CD4-positive, alpha-beta T cell treated with Interleukin-15 for 4 hours (primary cell): Measurements from ENCODE around the gene BLOC1S4.
"Not testable (repeated sequence)": the region's sequence is repeated elsewhere in the genome, so short reads cannot be mapped to it uniquely, and the experiment has no call there.

Experiments
- DNase-seq: peaks from one replicate; pipeline ENCODE4 v3.0.0-alpha.2; 2020; ENCODE audit warnings: low spot score

The BLOC1S4 gene

GRCh38 chr4:6742507-6742906 is 26.5 kb downstream of the BLOC1S4 start:
- DNase-seq: no peak

DNA sequence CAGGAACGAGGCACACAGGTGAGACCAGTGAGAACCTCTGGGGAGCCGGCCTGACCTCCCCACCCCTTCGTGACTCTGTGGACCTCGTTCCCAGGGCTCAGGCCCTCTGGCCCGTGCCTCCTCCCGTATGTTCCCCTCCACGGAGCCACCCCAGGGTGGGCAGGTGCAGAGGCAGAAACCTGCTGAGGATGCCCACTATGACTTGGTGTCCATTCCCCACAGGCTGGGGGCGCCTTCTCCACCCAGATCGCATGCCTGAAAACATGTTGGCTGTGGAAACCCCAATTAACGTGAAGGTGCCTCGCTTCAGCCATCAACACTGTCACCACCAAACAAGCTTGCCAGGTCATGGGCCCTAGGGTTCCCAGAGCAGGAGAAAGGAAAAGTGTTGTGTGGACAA is 27.0 kb downstream of the BLOC1S4 start:
- no peak for DNase-seq

DNA sequence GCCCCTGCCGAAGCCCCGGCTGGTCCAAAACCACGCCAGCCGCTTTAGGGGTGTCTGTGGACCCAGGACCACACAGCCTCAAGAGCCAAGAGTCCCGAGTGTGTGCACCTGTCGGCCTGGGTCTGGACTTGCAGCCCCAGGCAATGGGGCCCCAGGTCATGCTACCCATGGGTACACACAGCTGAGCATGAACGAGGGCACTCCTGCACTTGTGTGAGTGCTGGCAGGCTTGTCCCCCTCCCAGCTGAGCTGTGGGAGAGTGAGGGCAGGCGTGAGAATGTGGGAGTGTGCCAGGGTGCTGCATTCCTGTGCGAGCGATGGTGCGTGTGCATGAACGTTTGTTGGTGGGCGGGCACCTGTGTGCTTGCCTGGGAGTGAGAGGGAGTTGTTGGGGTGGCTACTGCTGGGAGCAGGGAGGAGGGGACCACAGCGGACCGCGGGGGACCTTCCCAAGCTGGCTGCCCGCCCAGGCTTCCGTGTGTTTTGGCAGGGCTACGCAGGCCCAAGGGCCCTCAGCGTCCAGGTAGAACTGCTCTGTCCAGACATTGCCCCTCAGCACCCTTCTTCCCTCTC is 30.8 kb downstream of the BLOC1S4 start:
- DNase-seq: no peak

DNA sequence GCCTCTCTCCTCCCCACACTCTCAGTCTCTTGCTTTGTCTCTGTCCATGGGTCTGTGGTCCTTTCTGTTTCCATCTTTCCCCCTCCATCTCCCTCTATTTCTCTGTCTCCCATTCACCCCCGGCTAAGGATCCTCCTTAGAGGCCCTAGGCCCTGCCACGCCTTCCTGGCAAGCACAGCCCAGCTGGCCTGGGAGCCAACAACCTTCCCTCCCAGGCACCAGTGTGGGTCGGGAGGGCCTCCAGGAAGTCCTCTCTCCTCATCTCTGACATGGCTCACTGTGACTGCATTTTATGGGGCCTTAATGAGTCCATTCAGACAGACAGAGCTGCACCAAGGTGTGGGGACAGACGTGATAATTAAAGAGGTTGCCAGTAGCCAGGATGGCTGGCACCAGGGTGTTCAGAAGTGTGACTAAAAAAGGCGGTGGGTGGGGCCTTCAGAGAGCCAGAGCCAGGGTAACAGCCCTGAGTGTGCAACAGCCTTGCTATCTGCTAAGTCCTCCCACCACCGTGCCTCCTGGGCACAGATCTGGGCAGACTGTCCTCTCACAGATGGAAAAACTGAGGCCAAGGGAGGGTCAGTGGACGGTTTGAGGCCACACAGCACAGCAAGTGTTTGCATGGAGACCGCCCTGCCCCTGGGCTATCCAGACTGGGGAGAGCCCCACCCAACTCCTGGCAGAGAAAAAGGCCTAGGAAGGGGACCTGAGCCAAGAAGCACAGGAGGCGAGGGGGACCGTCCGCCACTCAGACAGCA is 31.5 kb downstream of the BLOC1S4 start:
- no peak for DNase-seq

DNA sequence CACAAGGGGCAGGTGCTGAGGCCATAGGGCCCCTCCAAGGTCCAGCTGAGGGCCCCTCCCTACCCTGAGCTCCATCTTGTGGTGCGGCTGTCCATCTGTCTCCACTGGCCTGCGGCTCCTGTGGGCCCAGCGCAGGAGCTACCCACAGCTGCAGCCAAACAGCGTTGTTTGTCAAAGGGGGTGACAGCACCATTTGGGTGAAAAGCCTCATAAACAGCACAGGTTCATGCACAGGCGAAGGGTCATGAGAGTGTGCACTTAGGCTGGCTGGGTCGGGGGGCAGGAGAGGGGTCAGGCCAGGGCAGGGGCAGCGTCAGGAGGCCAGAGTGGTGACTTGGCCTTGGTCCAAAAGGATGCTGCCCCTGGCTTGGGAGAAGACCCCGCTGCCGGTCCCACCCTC is 32.3 kb downstream of the BLOC1S4 start:
- DNase-seq: no peak

- DNase-seq: no peak
Measured at GRCh38 chr4:6749340-6750171, 33.6 kb downstream of the BLOC1S4 start.

DNA sequence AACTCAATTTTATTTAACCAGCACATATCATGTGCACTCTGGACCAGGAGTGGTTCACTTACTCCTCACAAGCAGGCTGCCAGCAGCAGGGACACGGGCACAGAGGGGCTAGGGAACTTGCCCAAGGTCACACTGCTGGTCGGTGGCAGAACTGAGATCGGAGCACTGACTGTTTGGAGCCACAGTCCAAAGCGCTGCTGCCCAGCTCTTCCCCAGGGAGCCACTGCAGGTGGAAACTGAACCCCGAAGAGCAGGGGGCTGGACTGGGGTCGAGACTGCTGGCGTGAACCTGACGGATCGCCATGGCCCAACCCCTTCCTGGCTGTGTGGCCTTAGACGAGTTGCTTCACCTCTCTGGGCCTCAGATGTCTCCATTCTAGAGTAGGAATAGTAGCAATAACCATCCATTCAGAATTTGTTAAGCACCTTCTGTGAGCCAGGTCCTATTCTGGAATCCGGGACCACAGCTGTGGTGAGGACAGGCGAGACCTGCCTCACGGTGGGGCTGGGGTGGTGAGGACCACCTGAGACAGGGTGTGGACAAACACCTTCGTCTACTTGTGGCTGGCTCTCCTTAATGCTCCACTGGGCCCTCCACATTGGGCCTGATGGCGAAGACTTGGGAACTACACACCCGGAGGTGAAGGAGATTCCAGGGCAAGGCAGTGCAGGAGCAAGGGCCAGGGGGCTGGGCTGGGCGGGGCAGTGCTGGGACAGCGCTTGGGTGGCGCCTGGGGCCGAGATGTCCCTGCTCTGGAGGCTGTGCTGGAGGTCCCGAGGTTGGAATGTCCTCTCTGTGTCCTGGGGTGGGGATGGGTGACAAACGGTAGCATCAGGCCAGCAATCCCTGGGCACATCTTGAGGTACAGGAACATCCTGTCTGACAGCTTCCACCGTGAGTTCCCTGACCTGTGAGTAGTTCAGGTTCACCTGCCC is 34.6 kb downstream of the BLOC1S4 start:
- no peak for DNase-seq

- no peak for DNase-seq
Measured at GRCh38 chr4:6751611-6752485, 35.9 kb downstream of the BLOC1S4 start.

DNA sequence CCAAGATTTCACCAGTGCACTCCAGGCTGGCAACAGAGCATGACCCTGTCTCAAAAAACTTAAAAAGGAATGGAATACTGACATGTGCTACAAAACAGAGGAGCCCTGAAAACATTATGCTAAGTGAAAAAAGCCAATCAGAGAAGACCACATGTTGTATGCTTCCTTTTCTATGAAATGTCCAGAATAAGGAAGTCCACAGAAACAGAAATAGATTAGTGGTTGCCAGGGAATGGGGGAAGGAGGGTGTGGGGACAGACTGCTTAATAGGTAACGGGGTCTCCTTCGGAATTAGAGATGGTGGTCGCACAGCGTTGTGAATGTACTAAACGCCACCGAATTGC is 36.5 kb downstream of the BLOC1S4 start:
- no peak for DNase-seq

GRCh38 chr4:6753103-6753560 is 37.2 kb downstream of the BLOC1S4 start:
- DNase-seq: no peak

DNA sequence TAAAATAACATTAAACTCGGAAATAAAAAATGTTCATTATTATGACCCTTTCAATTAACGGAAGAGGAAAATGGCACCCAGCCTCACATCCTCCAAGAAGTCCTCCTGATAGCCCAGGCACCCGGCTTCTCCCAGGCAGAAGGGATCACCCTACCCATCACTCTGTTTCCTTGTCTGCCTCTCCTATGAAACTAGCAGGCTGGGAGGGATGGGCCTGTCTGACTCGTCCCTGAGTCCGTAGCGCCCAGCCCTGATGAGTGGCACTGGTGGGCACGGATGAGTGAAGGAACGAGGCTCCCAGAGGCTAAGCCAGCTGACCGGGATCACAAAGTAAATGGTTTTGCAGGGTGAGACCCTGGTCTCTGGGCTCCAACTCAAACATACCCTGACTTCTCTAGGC is 37.9 kb downstream of the BLOC1S4 start:
- no peak for DNase-seq

- no peak for DNase-seq
Measured at GRCh38 chr4:6754481-6755087, 38.6 kb downstream of the BLOC1S4 start.

GRCh38 chr4:6755088-6755753 is 39.2 kb downstream of the BLOC1S4 start:
- no peak for DNase-seq

DNA sequence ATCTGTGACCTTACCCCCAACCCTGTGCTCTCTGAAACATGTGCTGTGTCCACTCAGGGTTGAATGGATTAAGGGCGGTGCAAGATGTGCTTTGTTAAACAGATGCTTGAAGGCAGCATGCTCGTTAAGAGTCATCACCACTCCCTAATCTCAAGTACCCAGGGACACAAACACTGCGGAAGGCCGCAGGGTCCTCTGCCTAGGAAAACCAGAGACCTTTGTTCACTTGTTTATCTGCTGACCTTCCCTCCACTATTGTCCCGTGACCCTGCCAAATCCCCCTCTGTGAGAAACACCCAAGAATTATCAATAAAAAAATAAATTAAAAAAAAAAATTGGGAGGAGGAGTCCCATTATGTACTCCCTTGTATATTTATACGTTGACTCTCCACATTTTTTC is 40.4 kb downstream of the BLOC1S4 start:
- DNase-seq: not testable (repeated sequence)

GRCh38 chr4:6758728-6759127 is 42.8 kb downstream of the BLOC1S4 start:
- no peak for DNase-seq

DNA sequence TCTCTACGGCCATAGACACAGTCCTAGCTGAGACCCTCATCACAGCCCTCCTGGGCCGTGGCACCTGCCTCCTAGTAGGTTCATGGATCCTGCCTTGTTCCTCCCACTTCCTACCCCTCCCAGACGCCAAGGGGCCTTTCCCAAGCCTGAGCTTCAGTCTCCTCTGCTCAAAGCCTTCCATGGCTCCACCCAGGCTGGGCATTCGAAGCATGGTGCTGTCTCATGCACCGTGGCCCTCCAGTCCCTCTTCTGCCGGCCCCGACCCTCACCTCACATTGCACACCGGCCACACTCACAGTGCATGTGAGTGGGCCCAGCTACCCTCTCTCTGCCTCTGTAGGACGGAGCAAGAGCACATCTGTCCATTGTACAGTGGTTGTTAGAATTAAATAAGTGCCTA is 44.9 kb downstream of the BLOC1S4 start:
- DNase-seq: no peak

GRCh38 chr4:6761649-6762615 is 46.0 kb downstream of the BLOC1S4 start:
- no peak for DNase-seq

DNA sequence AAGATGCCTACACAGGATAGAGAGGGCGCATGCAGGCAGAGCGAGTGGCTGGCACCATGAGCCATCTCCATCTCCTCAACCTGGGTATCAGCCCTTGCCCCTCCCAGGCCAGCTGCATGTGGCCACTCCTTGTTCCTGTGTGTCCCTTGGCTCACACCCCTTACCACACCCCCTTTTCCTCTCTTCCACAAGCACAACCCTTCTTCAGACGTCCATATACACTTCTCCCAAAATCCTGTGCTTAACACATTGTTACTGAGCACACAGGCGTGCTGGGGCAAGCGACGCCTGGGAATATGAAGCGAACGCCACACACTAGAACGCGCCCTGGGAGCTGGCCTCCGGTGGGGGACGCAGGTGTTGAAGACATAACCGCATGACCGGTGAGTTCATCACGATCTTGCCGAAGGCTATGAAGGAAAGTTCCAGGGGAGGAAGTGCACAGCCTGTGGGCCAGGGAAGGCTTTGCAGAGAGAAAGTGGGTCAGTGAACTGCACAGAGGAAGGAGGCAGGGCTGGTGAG is 47.4 kb downstream of the BLOC1S4 start:
- no peak for DNase-seq
